Gastrocnemius medialis (tissue), 4 donors: Measurements from ENCODE around the gene RPRM. TPM values are rescaled to one million over a fixed set of nuclear protein-coding genes. Genes with fewer than 3 reads are reported as not detected.

Experiments used
- ATAC-seq, 2 donors: fragments of 150-250 bp; one replicate each; pipeline ENCODE4 v1.9.1; 2016
- DNase-seq, 2 donors: peaks; one replicate each; pipeline ENCODE4 v3.0.0-alpha.2; 2019
- H3K27ac ChIP-seq, 4 donors: fragments of 200-600 bp; sonication (generic); 1 replicate in 1 of 4; 2 replicates in 3 of 4; pipeline ENCODE4 v1.5.1; 2016 to 2018; ENCODE audit warnings: mild to moderate bottlenecking in 2 of 4, moderate library complexity in 1 of 4
- H3K27me3 ChIP-seq, 3 donors: fragments of 200-600 bp; sonication (generic) in 2 of 3; 1 replicate in 1 of 3; 2 replicates in 2 of 3; pipeline versions ENCODE4 v1.5.1 to v1.6.0; 2016 to 2019; ENCODE audit warnings: mild to moderate bottlenecking in 1 of 3, moderate library complexity in 1 of 3
- H3K36me3 ChIP-seq, 2 donors: fragments of 200-600 bp; sonication (generic) in 1 of 2; one replicate each; pipeline ENCODE4 v1.5.1; 2017 to 2018
- H3K4me1 ChIP-seq, 2 donors: fragments of 200-600 bp; sonication (generic) in 1 of 2; one replicate each; pipeline ENCODE4 v1.5.1; 2016 to 2017; ENCODE audit warnings: mild to moderate bottlenecking in 2 of 2
- H3K4me3 ChIP-seq, 4 donors: fragments of 200-600 bp; sonication (generic) in 3 of 4; 1 replicate in 1 of 4; 2 replicates in 3 of 4; pipeline ENCODE4 v1.5.1; 2016 to 2019; ENCODE audit warnings: mild to moderate bottlenecking in 2 of 4
- H3K9me3 ChIP-seq, 3 donors: fragments of 200-600 bp; sonication (generic) in 2 of 3; 1 replicate in 1 of 3; 2 replicates in 2 of 3; pipeline ENCODE4 v1.5.1; 2016 to 2019
- POLR2A ChIP-seq, 2 donors: fragments of 450-650 bp; IDR thresholded peaks; one replicate each; pipeline ENCODE4 v1.6.1; 2017; ENCODE audit warnings: antibody characterized with exemption in 2 of 2, mild to moderate bottlenecking in 2 of 2, moderate library complexity in 2 of 2
- in situ Hi-C, 4 donors: fragments of 200-750 bp; cut with MboI; loops; one replicate each; pipeline versions ENCODE4 v1.15.0 to v1.8.0; 2017; ENCODE audit warnings: low sequenced_read_pairs in 4 of 4
- intact Hi-C: fragments of 100-400 bp; cut with DNase I; formaldehyde crosslinking; loops from one replicate; pipeline ENCODE4 v1.15.1; 2023; ENCODE audit warnings: low total_unique reads
- total RNA-seq, 4 donors: library from RNA; depleted of rRNA; stranded (reverse); fragments of >200 nt; gene quantifications; one replicate each; pipeline versions ENCODE4 v1.1.0 to v1.2.3, GENCODE V29; 2016
- TF ChIP-seq, protein P1 (sequence below), 5 experiments: fragments of 450-650 bp in 3 of 5; fragments of 200-600 bp in 2 of 5; sonication (generic) in 2 of 5; IDR thresholded peaks in 4 of 5; conservative IDR thresholded peaks in 1 of 5; 1 replicate in 4 of 5; 2 replicates in 1 of 5; pipeline ENCODE4 v1.5.1; 2016 to 2019; ENCODE audit warnings: antibody characterized with exemption in 5 of 5, mild to moderate bottlenecking in 3 of 5, moderate library complexity in 3 of 5

Gene RPRM
- not detected for total RNA-seq

DNA sequence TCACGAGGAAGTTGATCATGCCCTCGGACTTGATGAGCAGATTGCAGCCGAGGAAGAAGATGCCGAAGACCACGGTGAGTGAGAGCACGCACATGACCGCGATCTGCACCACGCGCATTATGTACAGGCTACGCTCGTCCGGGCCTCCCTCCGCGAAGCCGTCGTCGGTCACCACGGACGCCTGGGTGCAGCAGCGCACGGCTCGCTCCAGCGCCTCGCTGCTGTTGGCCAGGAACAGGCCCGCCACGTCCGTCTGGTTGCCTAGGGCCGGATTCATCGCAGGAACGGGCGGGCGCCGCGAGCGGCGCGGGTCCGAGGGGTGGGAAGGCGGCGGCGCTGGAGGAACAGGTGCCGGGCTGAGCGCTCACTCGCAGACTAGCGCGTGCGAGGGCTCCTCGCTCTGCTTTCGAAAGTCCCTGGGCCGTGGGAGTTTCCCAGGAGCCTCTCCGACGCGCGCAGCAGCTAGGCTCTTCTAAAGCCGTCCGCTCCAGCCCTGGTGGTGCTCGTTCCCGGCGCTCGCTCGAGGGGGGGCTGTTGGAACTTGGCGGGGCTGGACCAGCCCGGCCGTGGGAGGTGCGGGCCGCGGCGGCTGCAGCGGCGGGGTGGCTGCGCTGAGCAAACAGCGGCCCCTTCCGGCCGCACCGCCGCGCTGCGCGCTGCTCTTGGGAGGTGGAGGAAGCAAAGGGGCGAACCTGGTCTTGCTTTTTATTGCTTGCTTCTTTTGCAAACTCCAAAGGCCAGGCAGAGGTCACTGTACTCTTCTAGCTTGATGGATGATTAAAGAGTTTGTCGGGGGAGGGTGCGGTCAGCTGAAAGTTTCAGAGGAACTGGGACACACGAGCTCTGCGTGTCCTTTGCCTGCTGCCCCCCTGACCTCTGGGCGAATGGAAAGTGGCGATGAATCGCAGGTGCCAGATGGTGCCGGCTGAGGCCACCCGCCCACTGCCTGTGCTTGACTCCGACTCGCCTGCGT is at the start of gene RPRM:
Gene RPRM, minus strand, starts transcription at position 474 of the 973 bp plus-strand sequence. Its CDS starts 197 bp downstream, at position 277.
- TF ChIP-seq, protein P1, sequence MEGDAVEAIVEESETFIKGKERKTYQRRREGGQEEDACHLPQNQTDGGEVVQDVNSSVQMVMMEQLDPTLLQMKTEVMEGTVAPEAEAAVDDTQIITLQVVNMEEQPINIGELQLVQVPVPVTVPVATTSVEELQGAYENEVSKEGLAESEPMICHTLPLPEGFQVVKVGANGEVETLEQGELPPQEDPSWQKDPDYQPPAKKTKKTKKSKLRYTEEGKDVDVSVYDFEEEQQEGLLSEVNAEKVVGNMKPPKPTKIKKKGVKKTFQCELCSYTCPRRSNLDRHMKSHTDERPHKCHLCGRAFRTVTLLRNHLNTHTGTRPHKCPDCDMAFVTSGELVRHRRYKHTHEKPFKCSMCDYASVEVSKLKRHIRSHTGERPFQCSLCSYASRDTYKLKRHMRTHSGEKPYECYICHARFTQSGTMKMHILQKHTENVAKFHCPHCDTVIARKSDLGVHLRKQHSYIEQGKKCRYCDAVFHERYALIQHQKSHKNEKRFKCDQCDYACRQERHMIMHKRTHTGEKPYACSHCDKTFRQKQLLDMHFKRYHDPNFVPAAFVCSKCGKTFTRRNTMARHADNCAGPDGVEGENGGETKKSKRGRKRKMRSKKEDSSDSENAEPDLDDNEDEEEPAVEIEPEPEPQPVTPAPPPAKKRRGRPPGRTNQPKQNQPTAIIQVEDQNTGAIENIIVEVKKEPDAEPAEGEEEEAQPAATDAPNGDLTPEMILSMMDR (IDR thresholded peaks at IDR 0.05 in 4 of 5, conservative IDR thresholded peaks at IDR 0.05 in 1 of 5): peak; percentile 40 to 80 (median 60)
- no peak for TF ChIP-seq POLR2A (IDR thresholded peaks at IDR 0.05)
- H3K27me3 ChIP-seq: peaks cover 42 to 71% (median 70%) of the 10 kb centered on the region in 3 donors
- ATAC-seq (peak; percentile 73 to 80), DNase-seq (no peak)
- peaks cover 16% of the 10 kb centered on the region in 2 donors for H3K4me1 ChIP-seq
- peak within 1 kb of the TSS; percentile 43 to 74 (median 55) for H3K4me3 ChIP-seq
- intact Hi-C loops (loop anchor here (5.0 kb wide), 1 partner anchor 1441 kb away; no protein-coding TSS in a partner anchor), in situ Hi-C loops (no loop called here)
- H3K9me3 ChIP-seq: no peaks in the 10 kb centered on the region
- H3K27ac ChIP-seq: no peak within 1 kb of the TSS
- H3K36me3 ChIP-seq: no peaks in the 10 kb centered on the region

DNA sequence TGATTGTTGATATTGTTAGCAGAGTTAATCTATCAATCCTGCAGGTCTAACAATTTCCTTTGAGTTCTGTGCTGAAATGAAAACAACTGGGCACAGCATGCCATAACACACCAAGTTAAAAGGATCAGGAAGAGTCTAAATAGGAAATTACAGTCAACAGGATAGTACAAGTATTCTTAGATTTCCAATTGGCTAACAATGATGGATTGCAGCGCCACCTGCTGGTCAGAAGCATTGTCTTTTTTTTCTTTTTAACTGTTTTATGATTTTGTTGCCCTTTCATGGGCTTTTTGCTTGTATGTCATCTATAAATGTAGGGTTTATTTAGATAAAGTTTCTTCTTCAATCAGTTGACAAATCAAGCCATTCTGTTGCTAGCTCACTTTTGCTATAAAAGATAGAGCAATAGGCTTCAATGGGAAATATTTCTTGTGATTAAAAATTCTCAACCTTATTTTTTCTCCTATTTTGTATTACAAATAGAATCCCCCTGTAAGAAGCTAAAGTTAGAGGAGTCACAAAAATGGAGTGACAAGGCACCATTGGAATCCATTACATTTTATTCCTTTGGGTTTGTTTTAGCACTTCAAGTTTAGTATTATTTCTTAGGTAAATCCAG is 40.8 kb upstream of the RPRM start:
- intact Hi-C loops (loop anchor here (2.0 to 5.0 kb wide), 2 partner anchors 1342 to 1483 kb away; partner anchors contain the start of gene STAM2), in situ Hi-C loops (loop anchor here in 1 of 4 donors (25.0 kb wide), 1 partner anchor 1482 kb away; no protein-coding TSS in a partner anchor)
- no peak for DNase-seq
- H3K9me3 ChIP-seq: no peaks in the 10 kb centered on the region
- H3K4me1 ChIP-seq: no peaks in the 10 kb centered on the region
- TF ChIP-seq, protein P1 (IDR thresholded peaks at IDR 0.05 in 4 of 5, conservative IDR thresholded peaks at IDR 0.05 in 1 of 5): peak in 4 of 5 experiments; percentile 55 to 76 (median 64)
- TF ChIP-seq POLR2A (IDR thresholded peaks at IDR 0.05): no peak
- no peaks in the 10 kb centered on the region for H3K36me3 ChIP-seq
- H3K27me3 ChIP-seq: no peaks in the 10 kb centered on the region
- no peak overlapping the region for H3K27ac ChIP-seq
- ATAC-seq: no peak
- no peak overlapping the region for H3K4me3 ChIP-seq

DNA sequence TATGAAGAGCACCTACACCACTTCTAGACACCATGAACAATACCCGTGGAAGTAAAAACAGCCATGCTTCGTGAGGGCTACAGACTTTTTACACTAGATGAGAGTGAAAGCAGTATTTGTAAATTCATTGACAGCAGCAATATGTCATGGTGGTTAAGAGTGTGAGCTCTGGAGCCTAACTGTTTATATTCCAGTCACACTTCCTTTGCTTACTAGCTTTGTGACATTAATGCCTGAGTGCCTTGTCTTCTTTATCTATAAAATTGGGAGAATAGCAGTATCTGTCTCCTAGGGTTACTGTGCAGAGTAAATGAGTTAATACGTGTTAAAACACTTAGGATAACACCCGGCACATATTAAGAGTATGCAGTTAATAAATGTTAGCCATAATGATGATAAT is 33.8 kb upstream of the RPRM start:
- no peak for DNase-seq
- H3K27me3 ChIP-seq: no peaks in the 10 kb centered on the region
- no peak overlapping the region for H3K27ac ChIP-seq
- H3K9me3 ChIP-seq: no peaks in the 10 kb centered on the region
- no peak for TF ChIP-seq POLR2A (IDR thresholded peaks at IDR 0.05)
- TF ChIP-seq, protein P1 (IDR thresholded peaks at IDR 0.05 in 4 of 5, conservative IDR thresholded peaks at IDR 0.05 in 1 of 5): no peak
- intact Hi-C loops (no loop called here), in situ Hi-C loops (loop anchor here in 1 of 4 donors (25.0 kb wide), 1 partner anchor 1475 kb away; no protein-coding TSS in a partner anchor)
- H3K4me1 ChIP-seq: no peaks in the 10 kb centered on the region
- no peak overlapping the region for H3K4me3 ChIP-seq
- H3K36me3 ChIP-seq: no peaks in the 10 kb centered on the region
- ATAC-seq: no peak

DNA sequence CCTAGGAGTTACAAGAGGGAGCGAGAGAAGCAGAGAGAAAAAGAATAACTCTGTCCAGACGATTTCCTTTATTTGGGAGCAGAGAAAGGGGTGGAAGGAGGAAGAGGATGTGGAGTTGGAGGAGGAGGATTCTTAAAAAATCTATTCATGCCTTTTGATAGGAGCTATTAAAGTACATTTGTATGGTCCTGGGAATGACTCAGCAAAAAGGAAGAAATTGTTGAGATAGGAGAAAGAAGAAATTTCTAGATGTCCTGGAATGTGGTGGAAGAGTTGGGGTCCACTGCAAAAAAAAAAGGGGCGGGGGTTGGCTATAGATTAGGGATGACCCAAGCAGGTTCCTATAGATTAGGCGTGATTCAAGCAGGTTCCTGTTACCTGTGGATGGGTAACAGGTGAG is 32.4 kb upstream of the RPRM start:
- H3K27ac ChIP-seq: no peak overlapping the region
- H3K4me1 ChIP-seq: no peaks in the 10 kb centered on the region
- no peaks in the 10 kb centered on the region for H3K36me3 ChIP-seq
- ATAC-seq: no peak
- no peaks in the 10 kb centered on the region for H3K9me3 ChIP-seq
- in situ Hi-C loops (loop anchor here in 1 of 4 donors (25.0 kb wide), 1 partner anchor 1474 kb away; no protein-coding TSS in a partner anchor), intact Hi-C loops (no loop called here)
- H3K27me3 ChIP-seq: no peaks in the 10 kb centered on the region
- H3K4me3 ChIP-seq: no peak overlapping the region
- no peak for DNase-seq
- TF ChIP-seq POLR2A (IDR thresholded peaks at IDR 0.05): no peak
- TF ChIP-seq, protein P1 (IDR thresholded peaks at IDR 0.05 in 4 of 5, conservative IDR thresholded peaks at IDR 0.05 in 1 of 5): no peak
